Central memory CD4-positive, alpha-beta T cell (primary cell): ENCODE data around the gene HIBCH.
"Not testable (repeated sequence)": the region's sequence is repeated elsewhere in the genome, so short reads cannot be mapped to it uniquely, and the experiment has no call there.

Experiments used
- DNase-seq: peaks from one replicate; pipeline ENCODE4 v3.0.0; 2022

Gene HIBCH

DNA sequence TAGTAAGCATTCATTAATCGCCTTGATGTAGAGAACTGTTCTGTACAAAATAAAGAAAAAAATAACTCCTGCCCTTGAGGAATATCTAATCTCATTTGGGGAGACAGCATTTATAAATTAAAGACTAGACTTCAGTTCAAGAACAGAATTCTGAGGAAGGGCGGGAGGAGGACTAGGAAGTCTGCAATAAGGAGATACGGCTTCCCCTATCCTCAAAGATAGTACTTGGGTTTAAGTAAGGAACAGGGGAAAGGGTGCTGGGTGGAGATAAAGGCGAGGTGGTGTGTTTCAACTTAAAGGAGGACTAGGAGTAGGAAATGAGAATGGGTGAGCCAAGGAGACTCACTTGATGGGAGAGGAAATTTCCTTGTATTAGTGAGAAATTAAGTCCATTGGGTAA is 135.2 kb downstream of the HIBCH start:
- DNase-seq: no peak

DNA sequence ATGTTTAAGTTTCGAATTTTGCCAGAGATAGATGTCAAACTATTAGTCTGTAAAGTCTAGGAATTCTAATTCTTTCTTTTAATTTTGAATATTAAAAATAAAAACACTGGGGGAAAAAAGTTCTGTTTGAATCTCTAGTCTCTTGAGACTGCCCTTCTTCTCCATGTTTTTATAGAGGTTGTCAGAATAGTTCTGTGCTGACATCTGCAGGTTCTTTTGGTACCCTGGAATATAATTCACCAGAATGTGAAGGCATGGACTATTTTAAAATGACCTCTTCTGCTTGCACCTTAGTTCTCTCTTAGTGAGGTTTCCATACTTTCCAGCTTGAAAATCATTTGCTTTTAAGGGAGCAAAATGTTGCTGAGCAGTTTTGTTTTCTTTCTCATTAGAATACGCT is 136.1 kb downstream of the HIBCH start:
- DNase-seq: no peak

DNA sequence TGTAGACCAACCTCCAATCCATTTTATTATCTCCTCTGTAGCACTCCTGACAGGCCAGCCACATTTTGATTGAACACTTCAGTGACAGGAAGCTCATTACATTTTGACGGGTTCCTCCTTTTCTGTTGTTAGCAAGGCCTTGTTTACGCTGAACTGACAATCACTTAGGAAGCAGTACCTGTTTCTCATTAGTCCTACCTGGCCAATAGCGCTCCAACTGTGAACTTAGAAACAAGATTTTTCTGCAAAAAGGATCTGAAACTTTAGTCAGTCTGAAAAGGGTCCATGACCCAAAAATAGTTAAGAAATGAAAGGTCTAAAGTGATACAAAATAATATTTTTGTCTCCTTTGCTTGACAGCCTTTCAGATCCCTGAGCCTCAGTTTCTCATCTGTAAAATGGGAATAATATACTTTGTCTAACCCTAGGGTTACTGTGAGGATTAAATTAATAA is 137.5 kb downstream of the HIBCH start:
- DNase-seq: no peak

DNA sequence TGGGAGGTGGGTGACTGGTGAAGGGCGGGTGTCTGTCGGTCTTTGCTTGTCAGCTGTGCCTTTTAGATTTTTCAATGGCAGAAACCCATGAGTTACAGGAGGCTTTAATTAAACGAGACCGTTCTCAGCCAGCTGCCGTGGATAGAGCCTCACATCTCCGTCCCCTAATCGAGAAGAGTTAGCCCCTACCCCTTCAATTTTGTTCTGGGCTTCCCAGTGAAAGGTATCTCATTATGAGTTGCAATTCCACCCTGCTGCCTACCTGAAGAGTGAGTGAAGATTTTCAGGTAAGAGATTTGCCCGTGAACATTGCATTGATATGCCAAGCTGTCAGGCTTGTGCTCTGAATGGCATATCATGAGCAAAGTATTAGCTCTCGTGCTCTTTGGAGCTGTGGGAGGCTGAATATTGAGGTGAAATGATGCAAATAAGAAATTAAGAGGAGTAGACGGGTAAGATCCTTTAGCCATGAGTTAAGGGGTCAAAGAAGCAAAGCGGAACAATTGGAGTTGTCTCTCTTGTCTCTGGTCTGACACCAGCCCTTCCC is 138.4 kb downstream of the HIBCH start:
- no peak for DNase-seq

GRCh38 chr2:190180313-190181122 is 139.1 kb downstream of the HIBCH start:
- DNase-seq: no peak

DNA sequence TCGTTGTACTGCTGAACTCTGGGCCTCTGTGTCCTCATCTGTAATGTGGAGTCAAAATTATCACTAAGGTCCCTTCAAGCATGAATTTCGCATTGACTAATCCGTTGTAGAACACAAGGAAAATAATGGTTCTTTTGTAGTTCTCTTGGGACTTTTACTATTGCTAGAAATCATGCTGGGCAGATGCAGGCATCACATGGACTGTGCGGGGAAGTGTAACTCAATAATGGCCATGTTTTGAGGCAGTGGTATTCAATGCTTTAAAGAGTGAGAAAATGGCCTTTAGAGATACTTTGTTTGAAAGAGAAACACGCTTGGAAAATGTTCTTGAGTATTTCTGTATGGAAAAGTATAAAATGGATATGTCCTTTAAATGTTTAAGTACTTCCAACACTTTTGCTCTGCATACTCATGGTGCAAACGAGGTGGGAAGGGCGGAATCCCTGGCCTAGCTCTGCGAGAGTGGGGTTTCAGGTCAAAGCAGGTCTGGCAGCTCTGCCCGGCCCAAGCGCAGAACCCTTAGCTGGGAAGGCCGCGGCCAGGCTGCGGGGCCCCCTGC is 139.8 kb downstream of the HIBCH start:
- no peak for DNase-seq

DNA sequence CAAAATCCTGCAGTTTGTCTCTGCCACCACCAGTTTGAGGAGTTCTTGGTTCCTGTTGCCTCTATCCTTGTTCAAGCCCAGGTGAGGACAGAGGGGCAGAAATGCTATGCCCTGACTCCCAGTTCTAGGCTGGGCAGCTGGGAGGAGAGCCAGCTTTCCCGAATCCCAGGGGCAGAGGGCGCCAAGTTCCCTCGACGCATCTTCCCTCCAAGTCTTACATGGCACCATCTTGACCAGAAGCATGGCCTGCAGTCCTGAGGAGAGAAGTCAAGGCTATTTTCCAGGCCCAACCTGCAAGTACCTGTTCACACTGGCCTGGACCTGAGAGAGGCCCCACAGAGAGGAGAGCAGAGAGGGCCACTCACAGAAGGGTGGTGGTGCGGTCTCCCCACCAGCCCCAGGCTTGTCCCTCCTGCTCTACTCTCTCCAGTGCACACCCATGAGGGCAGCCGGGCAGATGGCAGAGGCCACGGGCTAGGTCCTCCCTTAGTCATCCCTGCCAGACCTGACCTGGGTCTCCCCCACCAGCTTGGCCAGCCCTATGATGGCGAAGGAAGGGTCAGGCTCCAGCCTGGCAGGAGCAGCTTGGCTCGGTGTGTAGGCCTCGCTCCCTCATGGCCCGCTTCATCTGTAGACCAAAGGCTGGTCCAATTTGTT is 141.4 kb downstream of the HIBCH start:
- no peak for DNase-seq

DNA sequence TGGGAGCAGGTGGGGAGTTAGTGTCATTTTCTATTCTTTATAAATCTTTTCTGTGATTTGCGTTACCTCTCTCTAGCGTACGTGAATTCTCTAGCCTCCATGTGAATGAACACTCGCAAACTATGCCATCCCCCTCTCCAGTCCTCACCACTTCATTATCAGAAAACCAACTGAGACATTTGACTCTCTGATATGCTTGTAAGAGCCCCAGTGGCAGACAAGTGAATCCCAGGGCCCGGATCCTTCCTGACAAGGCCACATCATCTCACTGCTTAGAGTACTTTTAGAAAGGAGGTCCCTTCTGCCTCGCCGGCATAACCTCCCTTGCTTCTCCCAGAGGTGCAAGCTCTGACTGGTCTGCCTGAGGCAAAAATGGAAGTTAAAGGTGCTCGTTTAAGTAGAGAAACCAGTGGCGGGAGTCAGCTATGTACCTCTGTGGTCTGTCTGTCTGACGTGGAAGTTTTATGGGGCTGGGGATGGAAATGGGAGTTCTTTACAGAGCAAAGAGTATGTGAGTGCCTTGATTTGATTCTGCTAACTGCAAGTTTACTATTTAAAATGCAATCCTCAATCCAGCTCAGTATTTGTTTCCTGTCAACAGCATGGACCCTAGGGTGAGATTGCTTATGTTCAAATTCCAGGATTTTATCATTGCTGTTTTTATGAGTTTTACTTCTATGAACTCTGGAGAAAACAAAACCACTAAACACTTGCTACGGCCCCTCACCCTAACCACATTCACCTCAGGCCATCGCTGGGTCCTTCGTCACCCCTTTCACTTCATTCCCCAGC is 142.2 kb downstream of the HIBCH start:
- no peak for DNase-seq

DNA sequence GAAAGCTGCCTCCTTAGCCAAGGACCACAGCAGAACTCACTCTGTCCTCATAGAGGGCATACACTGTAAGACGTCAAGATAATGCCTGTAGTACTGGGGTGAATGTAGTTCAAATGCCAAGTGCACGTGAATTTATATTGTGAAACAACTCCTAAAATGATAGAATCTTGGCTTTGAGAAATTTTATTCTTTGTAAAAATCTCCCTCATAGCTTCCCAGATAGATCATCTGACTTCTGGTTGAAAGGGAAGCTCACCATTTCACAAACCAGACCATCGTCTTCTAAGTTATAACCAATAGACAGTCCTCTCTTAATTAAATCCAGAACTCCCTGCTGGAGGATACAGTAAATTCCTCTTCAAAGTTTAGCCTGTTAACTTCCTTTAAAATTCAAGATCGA is 146.2 kb downstream of the HIBCH start:
- DNase-seq: no peak

DNA sequence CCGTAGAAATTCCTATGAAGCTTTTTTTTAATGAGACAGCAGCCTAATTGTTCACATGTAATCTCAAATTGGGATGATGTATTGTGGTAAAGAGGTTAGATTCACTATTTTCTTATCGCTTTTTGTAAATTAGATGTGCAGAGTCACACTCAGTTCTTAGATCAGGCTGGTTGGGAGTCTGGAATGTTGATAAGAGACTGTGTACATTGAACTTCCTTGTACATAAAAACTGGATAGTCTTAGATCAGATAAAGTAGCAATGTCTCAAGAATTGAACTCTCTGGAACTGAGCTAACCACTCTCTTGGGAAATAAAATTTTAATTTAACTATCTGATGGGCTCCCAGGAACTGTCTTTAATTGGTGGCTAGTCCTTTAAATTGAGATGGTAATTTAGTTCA is 149.0 kb downstream of the HIBCH start:
- DNase-seq: no peak

DNA sequence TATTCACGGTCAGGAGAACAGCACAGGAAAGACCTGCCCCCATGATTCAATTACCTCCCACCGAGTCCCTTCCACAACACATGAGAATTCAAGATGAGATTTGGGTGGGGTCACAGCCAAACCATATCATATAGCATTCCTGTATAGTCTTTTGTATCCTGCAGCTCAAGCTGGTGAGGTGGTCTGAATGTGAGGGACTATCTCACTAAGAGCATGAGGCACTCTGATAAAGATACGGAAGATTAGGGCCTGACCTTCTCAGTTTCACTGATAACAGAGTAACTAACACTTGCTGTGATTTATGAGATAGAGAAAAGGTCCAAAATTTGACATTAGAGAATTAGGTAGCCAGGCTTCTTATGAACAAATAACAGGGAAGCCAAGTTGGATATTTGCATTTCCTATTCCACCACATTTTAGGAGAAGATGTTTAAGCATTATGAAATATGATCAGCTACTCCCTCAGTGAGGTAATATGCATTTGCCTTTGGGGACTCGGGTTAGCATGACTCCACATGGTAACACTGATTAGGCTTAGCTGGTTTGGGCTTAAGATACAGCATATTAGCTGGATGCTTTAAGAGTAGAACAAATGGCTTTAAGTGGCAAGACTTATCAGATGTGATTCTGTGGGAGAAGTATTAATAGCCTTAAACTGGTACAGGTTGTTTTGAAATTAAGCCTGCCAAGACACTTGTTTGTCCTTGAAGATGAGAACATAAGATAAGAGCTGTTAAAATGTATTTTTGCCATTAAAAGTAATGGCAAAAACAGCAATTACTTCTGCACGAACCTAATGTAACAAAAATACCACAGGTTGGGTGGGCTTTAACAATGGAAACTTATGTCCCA is 150.2 kb downstream of the HIBCH start:
- no peak for DNase-seq

DNA sequence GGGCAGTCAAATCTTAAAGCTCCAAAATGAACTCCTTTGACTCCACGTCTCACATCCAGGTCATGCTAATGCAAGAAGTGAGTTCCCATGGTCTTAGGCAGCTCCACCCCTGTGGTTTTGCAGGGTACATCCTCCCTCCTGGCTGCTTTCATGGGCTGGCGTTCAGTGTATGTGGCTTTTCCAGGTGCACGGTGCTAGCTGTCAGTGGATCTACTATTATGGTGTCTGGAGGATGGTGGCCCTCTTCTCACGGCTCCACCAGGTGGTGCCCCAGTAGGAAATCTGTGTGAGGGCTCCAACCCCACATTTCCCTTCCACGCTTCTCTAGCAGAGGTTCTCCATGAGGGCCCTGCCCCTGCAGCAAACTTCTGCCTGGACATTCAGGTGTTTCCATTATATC is 151.9 kb downstream of the HIBCH start:
- DNase-seq: no peak

GRCh38 chr2:190165491-190165890 is 154.1 kb downstream of the HIBCH start:
- DNase-seq: no peak

- DNase-seq: no peak
Measured at GRCh38 chr2:190162851-190163250, 156.8 kb downstream of the HIBCH start.

- DNase-seq: no peak
Measured at GRCh38 chr2:190159453-190159852, 160.2 kb downstream of the HIBCH start.

- DNase-seq: no peak
Measured at GRCh38 chr2:190158798-190159434, 160.7 kb downstream of the HIBCH start.

- not testable (repeated sequence) for DNase-seq
Measured at GRCh38 chr2:190157613-190158528, 161.8 kb downstream of the HIBCH start.

- no peak for DNase-seq
Measured at GRCh38 chr2:190156530-190157212, 163.0 kb downstream of the HIBCH start.
